Endothelial cell of umbilical vein (primary cell): Measurements from ENCODE around the gene SLC4A4. TPM values are rescaled to one million over a fixed set of nuclear protein-coding genes. Genes with fewer than 3 reads are reported as not detected.

ENCODE experiments used
- BruUV-seq: library from RNA; stranded (reverse); fragments of 400-500 nt; replicated peaks from 2 replicates; lab custom pipeline; 2021; lab: Mats Ljungman, UMichigan
- CTCF ChIA-PET: fragments of 300-600, 350-600 bp; sonication (Branson Sonifier 250); formaldehyde crosslinking; loops from one replicate; lab custom pipeline; 2021; ENCODE audit warnings: antibody characterized with exemption, inconsistent platforms; lab: Charles Lee
- POLR2A ChIA-PET: fragments of 300-600, 350-600 bp; sonication (Branson Sonifier 250); formaldehyde crosslinking; loops from one replicate; lab custom pipeline; 2021; ENCODE audit warnings: antibody characterized with exemption, inconsistent platforms; lab: Charles Lee
- DNase-seq: peaks from one replicate; pipeline ENCODE4 v3.0.0-alpha.2; 2011; ENCODE audit warnings: low read depth, low spot score
- FAIRE-seq: peaks from 2 replicates; lab custom pipeline; 2011; peaks lifted over from hg19 to GRCh38; lab: Jason Lieb, UNC
- H2AFZ ChIP-seq: 2 replicates; pipeline ENCODE4 v1.6.0; 2012; ENCODE audit warnings: low read depth, low read length, control low read depth, inconsistent platforms
- H3K27ac ChIP-seq: 2 replicates; pipeline ENCODE4 v1.5.1; 2011; ENCODE audit warnings: low read depth, mild to moderate bottlenecking, control low read depth, low read length, moderate library complexity; ENCODE audit not compliant: insufficient read depth
- H3K27me3 ChIP-seq, 2 experiments: 2 replicates each; pipeline versions ENCODE4 v1.6.0 to v1.6.1; 2011; ENCODE audit warnings: low read length in 2 of 2, mixed read lengths in 1 of 2; ENCODE audit not compliant: control insufficient read depth in 2 of 2, insufficient read depth in 2 of 2
- H3K36me3 ChIP-seq, 2 experiments: 2 replicates in 1 of 2; 3 replicates in 1 of 2; pipeline ENCODE4 v1.5.1; 2011; ENCODE audit warnings: low read length in 2 of 2, mild to moderate bottlenecking in 1 of 2, moderate library complexity in 1 of 2; ENCODE audit not compliant: control insufficient read depth in 2 of 2, insufficient read depth in 2 of 2; ENCODE audit errors: extremely low read depth in 1 of 2
- H3K4me1 ChIP-seq: 3 replicates; pipeline ENCODE4 v1.5.1; 2011; ENCODE audit warnings: mild to moderate bottlenecking, low read length; ENCODE audit not compliant: control insufficient read depth, insufficient read depth; ENCODE audit errors: extremely low read depth
- H3K4me2 ChIP-seq: 2 replicates; pipeline ENCODE4 v1.6.1; 2011; ENCODE audit warnings: low read length, control low read depth, mixed read lengths; ENCODE audit not compliant: insufficient read depth
- H3K4me3 ChIP-seq, 3 experiments: fragments of 200-600 bp in 1 of 3; sonication (generic), shearing (Covaris generic) in 1 of 3; replicated peaks in 1 of 3; 2 replicates each; pipeline ENCODE4 v1.5.1; 2011 to 2016; ENCODE audit warnings: control low read depth in 3 of 3, low read length in 3 of 3, mild to moderate bottlenecking in 2 of 3, inconsistent platforms in 1 of 3, low read depth in 1 of 3, moderate library complexity in 1 of 3; ENCODE audit not compliant: insufficient read depth in 1 of 3
- H3K79me2 ChIP-seq: 2 replicates; pipeline ENCODE4 v1.6.0; 2012; ENCODE audit warnings: low read length, inconsistent platforms; ENCODE audit not compliant: control insufficient read depth, insufficient read depth
- H3K9ac ChIP-seq: replicated peaks from 2 replicates; pipeline ENCODE3; 2011; ENCODE audit warnings: low read length, control low read depth; ENCODE audit not compliant: insufficient read depth; ENCODE audit errors: extremely low read depth
- H3K9me1 ChIP-seq: replicated peaks from 3 replicates; pipeline ENCODE4 v1.6.0; 2011; ENCODE audit warnings: mild to moderate bottlenecking, low read length; ENCODE audit not compliant: control insufficient read depth, insufficient read depth; ENCODE audit errors: extremely low read depth
- H3K9me3 ChIP-seq: replicated peaks from 2 replicates; pipeline ENCODE4 v1.5.1; 2012; ENCODE audit warnings: low read length, inconsistent platforms; ENCODE audit not compliant: control insufficient read depth, insufficient read depth
- H4K20me1 ChIP-seq: replicated peaks from 2 replicates; pipeline ENCODE3; 2011; ENCODE audit warnings: mild to moderate bottlenecking, low read length; ENCODE audit not compliant: control insufficient read depth, insufficient read depth; ENCODE audit errors: extremely low read depth
- CTCF ChIP-seq, 2 donors: IDR thresholded peaks; 1 replicate in 1 of 2; 2 replicates in 1 of 2; pipeline ENCODE4 v1.5.1; 2011; ENCODE audit warnings: low read length in 2 of 2, mild to moderate bottlenecking in 2 of 2, moderate library complexity in 2 of 2, control low read depth in 1 of 2, inconsistent platforms in 1 of 2, low read depth in 1 of 2; ENCODE audit not compliant: insufficient read depth in 1 of 2; ENCODE audit errors: extremely low read depth in 1 of 2
- EZH2 ChIP-seq: IDR thresholded peaks from 2 replicates; pipeline ENCODE4 v1.6.1; 2012; ENCODE audit warnings: borderline replicate concordance, low read depth, mild to moderate bottlenecking, moderate library complexity, low read length, inconsistent platforms; ENCODE audit not compliant: severe bottlenecking
- FOS ChIP-seq: IDR thresholded peaks from 2 replicates; pipeline ENCODE4 v1.6.1; 2011; ENCODE audit warnings: mild to moderate bottlenecking, low read length, moderate library complexity, borderline replicate concordance; ENCODE audit not compliant: insufficient read depth
- GATA2 ChIP-seq: IDR thresholded peaks from 2 replicates; pipeline ENCODE4 v1.7.0; 2011; ENCODE audit warnings: low read depth, mild to moderate bottlenecking, moderate library complexity, mixed read lengths, low read length; ENCODE audit not compliant: insufficient read length, insufficient read depth
- JUN ChIP-seq: IDR thresholded peaks from 2 replicates; pipeline ENCODE4 v1.6.1; 2011; ENCODE audit warnings: borderline replicate concordance, low read depth; ENCODE audit not compliant: insufficient read length, insufficient read depth
- MAX ChIP-seq: IDR thresholded peaks from 2 replicates; pipeline ENCODE4 v1.6.1; 2011; ENCODE audit not compliant: insufficient read depth, insufficient read length
- MYC ChIP-seq: IDR thresholded peaks from one replicate; pipeline ENCODE4 v1.6.1; 2011; ENCODE audit warnings: mild to moderate bottlenecking, low read depth, low read length
- POLR2A ChIP-seq: IDR thresholded peaks from 2 replicates; pipeline ENCODE4 v1.6.1; 2012; ENCODE audit warnings: low read depth, mild to moderate bottlenecking, control low read depth, low read length
- POLR2AphosphoS5 ChIP-seq: IDR thresholded peaks from 2 replicates; pipeline ENCODE4 v1.6.1; 2012; ENCODE audit warnings: low read depth, mild to moderate bottlenecking, control low read depth, low read length, moderate library complexity; ENCODE audit not compliant: insufficient read depth
- dilution Hi-C: fragments of 300-500 bp; cut with MboI; formaldehyde crosslinking; loops from one replicate; pipeline ENCODE4 v1.15.0; 2019; ENCODE audit warnings: low sequenced_read_pairs; ENCODE audit not compliant: extremely low pct_ligation_motif_present
- intact Hi-C: fragments of 100-400 bp; cut with micrococcal nuclease; formaldehyde crosslinking; loops from one replicate; pipeline ENCODE4 v1.10.0; 2022
- polyA plus RNA-seq, 4 experiments: library from polyadenylated mRNA; depleted of rRNA in 3 of 4; stranded (reverse) in 3 of 4; unstranded in 1 of 4; fragments of >200 nt; gene quantifications; 2 replicates each; pipeline versions ENCODE4 v1.2.1 to v1.2.3, GENCODE V29; 2011 to 2012; ENCODE audit warnings: missing spikeins in 1 of 4
- total RNA-seq: library from RNA; stranded (reverse); gene quantifications from 2 replicates; pipeline ENCODE4 v1.2.3, GENCODE V29; 2021

Gene SLC4A4
- total and polyA plus RNA-seq, 2 donors (not counting 3 experiments of a cell fraction or from before 2014, with no cell fraction given) = not detected

DNA sequence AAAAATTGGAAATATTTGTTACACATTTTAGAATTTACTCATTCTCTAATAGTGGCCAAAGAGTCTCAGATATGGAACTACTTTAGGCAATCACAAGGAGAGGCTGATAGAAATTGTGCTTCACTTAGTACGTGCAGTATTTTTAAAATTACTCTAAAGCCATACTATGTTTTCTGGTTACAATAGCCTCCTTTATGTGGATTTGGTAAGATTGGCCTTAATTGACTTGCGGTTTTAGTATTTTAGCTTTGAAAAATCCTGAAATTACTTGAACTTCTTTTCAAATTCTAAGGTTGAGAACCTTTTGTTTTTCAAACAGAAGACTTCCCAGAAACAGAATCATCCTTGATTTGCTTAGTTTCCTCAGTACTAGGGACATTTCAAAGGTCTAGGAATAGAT is 215.2 kb downstream of the SLC4A4 start:
- H3K4me1 ChIP-seq = no peaks in the 10 kb centered on the region
- no TSS peak for BruUV-seq
- DNase-seq (no peak), FAIRE-seq (no peak)
- intact Hi-C loops = loop anchor here (5.0 kb wide), 1 partner anchor 327 kb away; no protein-coding TSS in a partner anchor
- no peak overlapping the region for H2AFZ ChIP-seq
- H3K9ac ChIP-seq = no peak overlapping the region
- ChIA-PET CTCF (interaction anchor here (1.1 kb wide), 1 partner anchor 325 kb away, joined by 3 read pairs; no protein-coding TSS in a partner anchor), POLR2A (no interaction called here)
- H3K4me3 ChIP-seq = no peak overlapping the region
- no peaks in the 10 kb centered on the region for H3K9me3 ChIP-seq
- H3K27ac ChIP-seq = no peak overlapping the region
- H3K79me2 ChIP-seq = no peaks in the 10 kb centered on the region
- H3K4me2 ChIP-seq = no peak overlapping the region
- H3K36me3 ChIP-seq = no peaks in the 10 kb centered on the region
- dilution Hi-C loops = no loop called here
- H3K9me1 ChIP-seq = no peaks in the 10 kb centered on the region
- peaks cover 0 to 2% of the 10 kb centered on the region in 2 experiments for H3K27me3 ChIP-seq
- TF ChIP-seq MAX (no peak), GATA2 (no peak), POLR2AphosphoS5 (no peak), EZH2 (no peak), POLR2A (no peak), CTCF (IDR thresholded peaks at IDR 0.05; ENCODE audit: extremely low read depth in 1 of 2, insufficient read depth in 1 of 2, low read depth in 1 of 2, low read length in 2 of 2) (no peak), MYC (no peak), JUN (no peak), FOS (no peak)
- H4K20me1 ChIP-seq = no peaks in the 10 kb centered on the region
